Measurements from ENCODE around the gene DZIP1L.
"Not testable (repeated sequence)": the region's sequence is repeated elsewhere in the genome, so short reads cannot be mapped to it uniquely, and the experiment has no call there.

The DZIP1L gene

DNA sequence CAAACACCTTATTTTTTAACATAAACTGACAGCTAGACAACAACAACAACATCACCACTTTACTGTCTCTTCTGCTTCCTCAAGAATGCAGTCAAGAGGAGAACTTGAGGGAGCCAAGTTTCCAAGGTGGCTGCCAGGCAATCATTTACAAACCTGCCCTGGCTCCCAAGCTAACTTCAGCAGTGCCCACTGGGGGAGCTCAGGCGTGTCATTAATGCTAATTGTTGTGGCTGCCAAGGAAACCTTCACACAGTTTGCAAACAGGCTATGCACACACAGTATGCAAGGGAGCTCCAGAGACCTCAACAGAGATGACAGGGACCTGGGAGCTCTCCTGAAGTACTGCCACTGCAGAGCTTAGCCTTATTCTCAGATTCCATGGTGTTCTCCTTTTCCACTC, 2.1 kb downstream of the DZIP1L start:
- no peak for DNase-seq (ENCODE audit: low read depth)

DNA sequence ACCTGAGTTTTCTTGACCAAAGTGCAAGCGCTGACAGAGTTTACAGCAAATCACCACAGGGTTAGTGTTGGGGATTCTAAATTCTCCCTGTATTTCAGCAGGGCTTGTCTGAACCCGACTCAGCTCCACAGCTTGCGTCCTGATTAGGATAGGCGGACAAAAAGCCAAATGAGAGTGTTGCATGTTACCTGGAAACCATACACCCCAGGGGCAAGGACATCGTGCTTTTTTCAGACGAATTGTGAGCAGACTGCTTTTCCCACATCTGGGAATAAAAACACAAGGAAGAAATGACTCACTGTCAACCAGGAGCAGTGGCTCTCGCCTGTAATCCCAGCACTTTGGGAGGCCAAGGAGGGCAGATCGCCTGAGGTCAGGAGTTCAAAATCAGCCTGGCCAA, 3.0 kb downstream of the DZIP1L start:
- no peak for DNase-seq (ENCODE audit: low read depth)

DNA sequence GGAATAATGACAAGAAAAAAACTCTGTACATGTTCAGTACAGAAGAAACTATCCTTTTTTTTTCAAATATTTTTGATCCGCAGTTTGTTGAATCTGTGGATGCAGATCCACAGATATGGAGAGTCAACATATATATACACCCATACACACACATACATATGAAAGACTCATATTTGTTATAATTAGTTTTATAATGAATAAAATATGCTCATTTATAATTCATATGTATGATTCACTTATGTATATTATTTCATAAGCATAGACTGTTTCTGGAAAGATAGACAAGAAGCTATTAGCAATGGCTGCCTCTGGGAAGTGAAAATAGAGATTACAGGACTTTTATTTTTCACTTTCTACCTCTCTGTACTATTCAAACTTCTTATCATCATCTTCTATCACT, 9.8 kb downstream of the DZIP1L start:
- no peak for DNase-seq (ENCODE audit: low read depth)

- DNase-seq (ENCODE audit: low read depth): no peak
Observed at GRCh38 chr3:138103466-138103865, 11.9 kb downstream of the DZIP1L start.

DNA sequence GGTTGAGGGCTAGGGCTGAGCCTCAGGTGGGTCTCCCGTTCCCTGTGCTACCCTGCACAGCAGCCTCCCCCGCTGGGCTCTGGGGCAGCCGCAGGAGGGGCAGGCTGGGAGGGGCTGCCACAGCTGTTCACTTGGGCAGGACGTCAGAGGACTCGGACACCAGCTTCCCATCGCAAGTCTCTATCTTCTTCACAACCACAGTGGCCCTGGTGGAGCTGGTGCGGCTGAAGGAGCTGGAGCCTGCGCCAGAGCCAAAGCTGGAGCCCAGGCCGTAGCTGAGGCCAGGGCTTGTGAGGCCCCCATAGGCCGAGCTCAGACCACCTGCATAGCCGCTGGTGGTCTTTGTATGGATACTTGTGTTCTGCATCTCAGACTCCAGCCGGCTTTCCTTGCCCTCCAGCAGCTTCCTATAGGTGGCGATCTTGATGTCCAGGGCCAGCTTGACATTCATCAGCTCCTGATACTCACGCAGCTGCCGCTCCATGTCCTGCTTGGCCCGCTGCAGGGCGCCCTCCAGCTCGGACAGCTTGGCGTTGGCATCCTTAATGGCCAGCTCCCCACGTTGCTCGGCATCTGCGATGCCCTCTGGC, 14.0 kb downstream of the DZIP1L start:
- DNase-seq (ENCODE audit: low read depth): not testable (repeated sequence)

DNA sequence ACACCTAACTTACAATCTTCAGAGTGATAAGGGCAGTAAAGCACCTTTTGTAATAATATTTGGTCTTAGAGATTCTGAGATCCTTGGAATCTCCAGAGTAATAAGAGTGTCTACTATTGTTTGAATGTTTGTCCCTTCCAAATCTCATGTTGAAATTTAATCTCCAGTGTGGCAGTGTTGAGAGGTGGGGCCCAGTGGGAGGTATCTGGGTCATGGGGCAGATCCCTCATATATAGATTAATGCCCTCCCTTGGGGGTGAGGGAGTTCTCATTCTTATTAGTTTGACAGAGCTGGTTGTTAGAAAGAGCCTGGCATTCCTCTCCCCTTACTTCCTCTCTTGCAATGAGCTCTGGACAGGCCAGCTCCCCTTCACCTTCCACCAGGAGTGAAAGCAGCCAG, 16.0 kb downstream of the DZIP1L start:
- no peak for DNase-seq (ENCODE audit: low read depth)

GRCh38 chr3:138097192-138098172, 17.9 kb downstream of the DZIP1L start:
- no peak for DNase-seq (ENCODE audit: low read depth)

GRCh38 chr3:138093721-138094120, 21.7 kb downstream of the DZIP1L start:
- no peak for DNase-seq (ENCODE audit: low read depth)

DNA sequence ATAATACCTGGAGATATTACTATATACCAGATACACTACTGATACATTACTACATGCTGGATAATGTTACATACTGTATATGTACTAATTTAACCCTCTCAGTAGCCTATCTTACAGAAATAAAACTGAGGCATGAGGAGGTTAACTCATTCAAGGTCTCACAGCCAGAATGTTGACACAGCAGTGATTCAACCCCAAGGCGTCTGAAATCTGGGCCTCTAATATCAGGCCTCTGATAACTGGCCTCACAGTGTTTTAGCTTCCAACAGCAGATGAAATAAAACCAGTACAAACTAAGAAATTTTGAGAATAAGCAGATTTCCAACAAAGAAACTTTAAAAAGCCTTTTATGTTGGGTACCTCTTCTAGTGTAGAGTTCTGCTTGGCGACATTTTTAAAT, 23.4 kb downstream of the DZIP1L start:
- no peak for DNase-seq (ENCODE audit: low read depth)

DNA sequence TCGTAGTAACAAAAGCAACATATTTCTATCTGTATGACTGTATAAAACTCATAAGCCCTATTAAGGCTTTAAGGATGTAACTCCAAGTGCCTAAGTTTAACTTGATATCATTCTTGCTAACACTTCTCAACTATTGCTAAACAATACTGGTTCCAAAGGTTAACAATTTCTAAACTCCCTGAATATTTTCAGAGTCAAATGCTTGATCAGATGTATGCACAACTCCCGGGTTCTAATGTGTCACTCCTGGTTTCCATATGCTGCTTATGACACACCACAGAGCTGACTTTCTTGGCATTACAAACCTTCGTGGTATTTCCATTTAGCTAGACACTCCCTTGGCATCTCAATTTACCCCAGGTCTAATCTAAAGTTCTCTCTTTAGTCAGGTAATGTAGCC, 26.3 kb downstream of the DZIP1L start:
- no peak for DNase-seq (ENCODE audit: low read depth)

DNA sequence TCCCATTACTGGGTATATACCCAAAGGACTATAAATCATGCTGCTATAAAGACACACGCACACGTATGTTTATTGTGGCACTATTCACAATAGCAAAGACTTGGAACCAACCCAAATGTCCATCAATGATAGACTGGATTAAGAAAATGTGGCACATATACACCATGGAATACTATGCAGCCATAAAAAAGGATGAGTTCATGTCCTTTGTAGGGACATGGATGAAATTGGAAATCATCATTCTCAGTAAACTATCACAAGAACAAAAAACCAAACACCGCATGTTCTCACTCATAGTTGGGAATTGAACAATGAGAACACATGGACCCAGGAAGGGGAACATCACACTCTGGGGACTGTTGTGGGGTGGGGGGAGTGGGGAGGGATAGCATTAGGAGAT, 29.7 kb downstream of the DZIP1L start:
- not testable (repeated sequence) for DNase-seq (ENCODE audit: low read depth)

DNA sequence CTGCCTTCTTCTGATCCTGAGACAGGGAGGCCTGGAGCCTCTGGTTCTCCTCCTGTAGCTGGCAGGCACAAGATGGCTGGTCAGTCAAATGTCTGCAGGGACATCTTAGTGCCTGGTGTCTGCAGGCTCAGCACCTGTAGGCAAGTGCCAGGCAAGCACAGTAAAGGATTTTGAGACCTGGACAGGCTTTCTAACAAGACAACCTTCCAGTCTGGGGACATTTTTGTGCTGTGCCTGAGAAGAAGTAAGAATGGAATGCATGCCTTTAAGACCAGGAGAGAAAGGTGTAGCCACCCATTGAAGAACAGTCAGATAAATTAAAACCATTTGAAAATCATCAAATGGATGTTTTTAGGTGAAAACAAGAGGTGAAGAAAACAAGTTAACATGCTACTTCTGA, 31.2 kb downstream of the DZIP1L start:
- DNase-seq (ENCODE audit: low read depth): no peak

DNA sequence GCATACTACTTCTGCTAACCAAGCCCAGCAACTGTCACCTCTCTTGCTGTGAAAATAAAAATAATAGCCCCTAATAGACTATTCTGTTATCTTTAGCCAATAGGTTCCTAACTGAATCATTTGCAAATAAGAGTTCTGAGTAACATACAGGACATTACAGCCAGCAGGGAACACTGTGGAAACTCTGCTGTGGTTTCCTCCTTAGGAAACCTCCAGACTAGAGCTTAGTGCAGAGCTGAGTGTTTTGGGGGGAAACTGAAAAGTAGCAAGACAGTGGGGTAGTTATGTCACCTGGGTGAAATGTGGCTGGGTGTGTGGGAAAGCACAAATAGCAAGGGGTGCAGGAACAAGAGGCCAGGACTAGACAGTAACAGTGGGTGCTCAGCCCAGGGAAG, 32.4 kb downstream of the DZIP1L start:
- DNase-seq (ENCODE audit: low read depth): no peak

- no peak for DNase-seq (ENCODE audit: low read depth)
Observed at GRCh38 chr3:138082085-138082991, 33.1 kb downstream of the DZIP1L start.

DNA sequence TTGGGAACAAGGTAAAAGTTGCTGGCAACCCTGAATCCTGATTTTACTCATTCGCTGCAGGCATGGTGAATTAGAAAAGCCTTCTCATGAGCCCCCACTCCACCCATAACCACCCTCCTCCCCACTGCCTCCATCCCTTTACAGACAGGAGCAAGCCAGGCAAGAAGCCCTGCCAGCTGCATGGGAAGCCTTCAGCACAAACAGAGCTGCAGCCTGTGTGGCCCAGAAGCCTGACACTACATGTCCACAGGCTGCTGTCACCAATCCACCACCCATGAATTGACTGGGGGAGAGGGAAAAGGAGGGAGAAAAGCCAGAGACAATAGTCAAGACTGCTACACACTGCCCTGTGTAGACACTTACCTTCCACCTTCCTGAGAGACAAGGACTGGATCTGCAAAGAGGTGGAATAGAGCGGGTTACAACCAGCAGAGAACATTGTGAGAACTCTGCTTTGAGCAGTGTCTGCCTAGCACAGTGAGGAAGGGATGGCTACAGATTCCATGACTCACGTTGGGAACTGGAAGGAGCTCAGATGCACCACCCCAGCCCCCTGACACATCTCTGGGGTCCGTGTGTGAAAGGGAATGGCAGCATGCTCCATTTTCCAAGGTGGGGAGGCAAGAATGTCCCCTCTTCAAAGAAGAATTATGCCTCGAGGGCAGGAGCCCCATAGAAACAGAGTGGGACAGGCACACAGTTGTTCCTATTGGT, 33.9 kb downstream of the DZIP1L start:
- DNase-seq (ENCODE audit: low read depth): no peak

DNA sequence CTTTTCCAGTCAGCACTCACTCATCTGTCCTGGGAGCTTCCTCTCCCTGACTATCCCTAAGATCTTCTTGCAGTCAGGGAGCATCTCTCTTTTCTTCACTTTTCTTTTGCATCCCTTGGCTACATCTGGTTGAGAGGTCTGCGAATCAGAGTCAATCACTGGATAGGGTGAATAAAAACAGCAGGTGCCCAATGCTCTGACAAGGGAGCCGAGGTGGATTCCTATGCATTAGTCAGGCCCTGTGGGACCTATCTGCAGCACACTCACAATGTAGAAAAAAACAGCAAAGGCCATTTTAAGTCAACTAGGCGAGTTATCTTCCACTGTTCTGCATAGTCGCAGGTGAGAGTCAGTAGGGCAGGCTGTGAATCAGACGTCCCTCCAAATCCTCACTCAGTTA, 35.5 kb downstream of the DZIP1L start:
- no peak for DNase-seq (ENCODE audit: low read depth)

- no peak for DNase-seq (ENCODE audit: low read depth)
Observed at GRCh38 chr3:138078901-138079344, 36.5 kb downstream of the DZIP1L start.

- DNase-seq (ENCODE audit: low read depth): no peak
Observed at GRCh38 chr3:138078096-138078495, 37.3 kb downstream of the DZIP1L start.

DNA sequence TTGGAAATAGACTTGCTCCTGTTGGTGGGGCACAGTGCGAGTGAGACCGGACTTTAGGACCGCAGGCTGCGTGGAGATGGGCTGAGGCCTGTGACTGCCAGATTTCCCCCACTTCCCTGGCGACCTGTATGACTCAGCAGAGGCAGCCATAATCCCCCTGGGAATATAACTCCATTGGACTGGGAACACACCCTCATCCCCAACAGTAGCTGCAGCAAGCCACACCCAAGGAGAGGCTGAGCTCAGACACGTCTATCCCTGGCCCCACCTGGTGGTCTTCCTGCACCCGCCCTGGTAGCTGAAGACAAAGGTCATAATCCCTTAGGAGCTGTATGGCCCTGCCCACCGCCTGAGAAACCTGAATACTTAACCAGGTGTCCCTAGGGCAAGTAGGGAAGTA, 42.6 kb downstream of the DZIP1L start:
- DNase-seq (ENCODE audit: low read depth): no peak

DNA sequence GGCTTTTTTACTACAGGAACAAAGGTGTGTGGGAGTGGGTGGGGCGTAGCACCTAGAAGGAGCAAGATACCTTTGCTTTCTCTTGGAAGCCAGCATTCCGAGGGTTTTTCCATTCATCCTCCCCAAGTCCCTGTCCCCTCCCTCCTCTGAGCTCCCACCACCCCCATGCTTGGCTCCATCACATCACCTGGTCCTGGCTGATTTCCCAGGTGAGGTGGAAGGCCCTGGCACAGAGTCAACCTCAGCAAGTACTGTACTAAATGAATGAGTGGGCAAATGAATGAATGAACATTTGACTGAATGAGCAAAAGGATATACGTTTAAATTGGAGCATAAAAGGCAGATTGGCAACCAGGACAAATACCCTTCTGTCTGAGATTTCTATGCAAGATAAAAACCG, 45.4 kb downstream of the DZIP1L start:
- no peak for DNase-seq (ENCODE audit: low read depth)

DNA sequence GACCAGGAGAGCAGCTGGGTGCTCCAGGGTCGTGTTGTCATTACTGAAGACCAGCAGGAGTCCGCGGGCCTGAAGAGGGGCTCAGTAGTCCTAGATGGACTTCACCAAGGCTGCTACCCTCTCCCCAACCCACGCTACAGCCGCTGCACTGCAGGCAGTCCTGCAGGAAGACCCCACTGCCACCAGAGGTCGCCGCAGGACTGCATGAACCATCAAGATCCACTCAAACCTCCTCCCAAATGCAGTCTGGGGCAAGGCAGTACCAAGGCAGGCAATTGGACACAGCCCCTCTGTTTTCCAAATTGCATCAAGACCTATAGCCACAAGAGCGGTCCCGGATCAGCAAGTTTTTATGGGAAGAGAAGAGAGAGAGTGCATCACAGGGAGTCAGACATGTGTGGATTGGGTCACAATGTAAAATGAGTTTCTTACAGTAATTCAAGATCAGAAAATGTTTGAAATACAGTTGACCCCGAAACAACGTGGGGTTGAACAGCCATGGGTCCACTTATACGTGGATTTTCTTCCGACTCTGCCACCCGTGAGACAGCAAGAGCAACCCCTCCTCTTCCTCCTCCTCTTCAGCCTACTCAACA, 46.7 kb downstream of the DZIP1L start:
- no peak for DNase-seq (ENCODE audit: low read depth)

Data from HS-27A (cell line).